ENCODE measurements around the gene SCYL1. TPM values are rescaled to one million over a fixed set of nuclear protein-coding genes. Genes with fewer than 3 reads are reported as not detected.

Gene SCYL1
- polyA plus RNA-seq, 6 donors from 2014 or later, result 21.8 to 40.0 (median 27.2) TPM

DNA sequence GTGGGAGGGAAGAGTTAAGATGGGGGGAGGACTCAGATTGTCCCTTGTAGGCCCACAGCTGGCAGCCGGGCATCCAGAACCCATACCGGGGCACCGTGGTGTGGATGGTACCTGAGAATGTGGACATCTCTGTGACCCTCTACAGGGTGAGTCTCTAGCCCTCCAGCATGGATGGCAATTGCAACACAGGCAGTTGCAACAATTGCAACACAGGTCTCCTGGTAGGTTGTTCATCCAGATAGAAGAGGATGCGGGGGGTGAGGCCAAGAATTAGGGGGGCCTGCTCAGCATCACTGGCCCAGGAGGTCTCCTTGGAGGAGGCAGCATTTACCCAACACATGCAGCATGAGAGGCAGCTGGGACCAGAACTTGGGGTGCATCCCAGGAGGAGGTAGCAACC, 54.4 kb downstream of the SCYL1 start:
- DNase-seq (no peak), ATAC-seq (ENCODE audit: low read depth in 2 of 2) (no peak)
- Mint-ChIP-seq H3K4me1 (peaks cover 34 to 50% (median 47%) of the 10 kb centered on the region in 3 donors), H3K36me3 (peaks cover 0 to 6% of the 10 kb centered on the region in 2 donors), H3K27me3 (no peaks in the 10 kb centered on the region), H3K4me3 (no peak overlapping the region), H3K9me3 (no peaks in the 10 kb centered on the region), H3K27ac (peak overlapping the region in 4 of 6 donors; percentile 19 to 99 (median 89))

GRCh38 chr11:65580031-65580692, 55.3 kb downstream of the SCYL1 start:
- no peaks in the 10 kb centered on the region for H3K9me3 Mint-ChIP-seq
- H3K36me3 Mint-ChIP-seq, result peaks cover 0 to 6% of the 10 kb centered on the region in 2 donors
- no peaks in the 10 kb centered on the region for H3K27me3 Mint-ChIP-seq
- H3K27ac Mint-ChIP-seq, result peak overlapping the region in 3 of 6 donors; percentile 33 to 95 (median 57)
- peaks cover 34 to 45% (median 41%) of the 10 kb centered on the region in 3 donors for H3K4me1 Mint-ChIP-seq
- DNase-seq (no peak), ATAC-seq (ENCODE audit: low read depth in 2 of 2) (no peak)
- peak overlapping the region in 1 of 8 donors; percentile 47 for H3K4me3 Mint-ChIP-seq

DNA sequence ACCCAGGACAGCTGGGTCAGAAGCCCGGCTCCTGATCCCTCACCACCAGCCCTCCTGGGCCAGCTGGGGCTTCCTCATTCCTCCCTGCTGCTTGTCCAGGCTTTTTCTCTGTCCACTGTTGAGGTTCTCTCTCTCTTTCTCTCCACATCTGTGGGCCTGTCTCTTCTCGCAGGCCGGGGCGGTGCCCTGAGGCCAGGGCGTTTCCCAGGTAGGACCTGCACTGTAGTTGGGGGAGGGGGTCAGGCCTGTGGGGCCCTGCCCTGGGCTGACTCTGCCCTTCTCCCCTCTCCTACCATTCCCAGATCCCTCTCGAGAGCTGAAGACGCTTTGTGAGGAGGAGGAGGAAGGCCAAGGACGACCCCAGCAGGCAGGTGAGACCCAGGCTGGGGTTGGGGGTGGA, 55.9 kb downstream of the SCYL1 start:
- Mint-ChIP-seq H3K36me3 (peaks cover 0 to 6% of the 10 kb centered on the region in 2 donors), H3K9me3 (no peaks in the 10 kb centered on the region), H3K4me1 (peaks cover 29 to 40% (median 36%) of the 10 kb centered on the region in 3 donors), H3K4me3 (no peak overlapping the region), H3K27me3 (no peaks in the 10 kb centered on the region), H3K27ac (peak overlapping the region in 3 of 6 donors; percentile 37 to 95 (median 92))
- DNase-seq (no peak), ATAC-seq (ENCODE audit: low read depth in 2 of 2) (no peak)

- Mint-ChIP-seq H3K4me3 (peak overlapping the region in 2 of 8 donors; percentile 2 to 74), H3K27ac (peak overlapping the region in 2 of 6 donors; percentile 58 to 89), H3K36me3 (peaks cover 0 to 6% of the 10 kb centered on the region in 2 donors), H3K4me1 (peaks cover 32 to 44% (median 38%) of the 10 kb centered on the region in 3 donors), H3K27me3 (no peaks in the 10 kb centered on the region), H3K9me3 (no peaks in the 10 kb centered on the region)
- ATAC-seq (ENCODE audit: low read depth in 2 of 2) (no peak), DNase-seq (no peak)
Measured at GRCh38 chr11:65581928-65582327, 57.0 kb downstream of the SCYL1 start.

- no peaks in the 10 kb centered on the region for H3K27me3 Mint-ChIP-seq
- peak overlapping the region in 5 of 6 donors; percentile 47 to 90 (median 56) for H3K27ac Mint-ChIP-seq
- peaks cover 0 to 6% of the 10 kb centered on the region in 2 donors for H3K36me3 Mint-ChIP-seq
- ATAC-seq (ENCODE audit: low read depth in 2 of 2) (no peak), DNase-seq (no peak)
- H3K4me3 Mint-ChIP-seq, result no peak overlapping the region
- peaks cover 35 to 40% (median 40%) of the 10 kb centered on the region in 3 donors for H3K4me1 Mint-ChIP-seq
- no peaks in the 10 kb centered on the region for H3K9me3 Mint-ChIP-seq
Measured at GRCh38 chr11:65583589-65583988, 58.7 kb downstream of the SCYL1 start.

DNA sequence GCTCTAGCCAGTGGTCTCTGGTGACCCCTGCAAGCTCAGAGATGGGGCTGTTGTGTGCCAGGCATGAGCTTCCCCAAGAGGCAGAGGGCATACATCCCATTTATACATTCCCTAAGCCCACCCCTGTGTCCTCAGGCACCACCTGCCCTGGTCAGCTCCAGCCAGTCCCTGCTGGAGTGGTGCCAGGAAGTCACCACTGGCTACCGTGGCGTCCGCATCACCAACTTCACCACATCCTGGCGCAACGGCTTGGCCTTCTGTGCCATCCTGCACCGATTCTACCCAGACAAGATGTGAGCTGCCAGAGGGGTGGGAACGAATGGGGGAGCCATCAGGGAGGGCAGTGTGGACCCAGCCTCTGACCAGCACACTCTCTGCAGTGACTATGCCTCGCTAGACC, 59.2 kb downstream of the SCYL1 start:
- peaks cover 38 to 42% (median 40%) of the 10 kb centered on the region in 3 donors for H3K4me1 Mint-ChIP-seq
- H3K27me3 Mint-ChIP-seq, result no peaks in the 10 kb centered on the region
- no peaks in the 10 kb centered on the region for H3K9me3 Mint-ChIP-seq
- H3K4me3 Mint-ChIP-seq, result peak overlapping the region in 1 of 8 donors; percentile 47
- ATAC-seq (ENCODE audit: low read depth in 2 of 2) (no peak), DNase-seq (no peak)
- peak overlapping the region in 1 of 6 donors; percentile 69 for H3K27ac Mint-ChIP-seq
- peaks cover 0 to 6% of the 10 kb centered on the region in 2 donors for H3K36me3 Mint-ChIP-seq

DNA sequence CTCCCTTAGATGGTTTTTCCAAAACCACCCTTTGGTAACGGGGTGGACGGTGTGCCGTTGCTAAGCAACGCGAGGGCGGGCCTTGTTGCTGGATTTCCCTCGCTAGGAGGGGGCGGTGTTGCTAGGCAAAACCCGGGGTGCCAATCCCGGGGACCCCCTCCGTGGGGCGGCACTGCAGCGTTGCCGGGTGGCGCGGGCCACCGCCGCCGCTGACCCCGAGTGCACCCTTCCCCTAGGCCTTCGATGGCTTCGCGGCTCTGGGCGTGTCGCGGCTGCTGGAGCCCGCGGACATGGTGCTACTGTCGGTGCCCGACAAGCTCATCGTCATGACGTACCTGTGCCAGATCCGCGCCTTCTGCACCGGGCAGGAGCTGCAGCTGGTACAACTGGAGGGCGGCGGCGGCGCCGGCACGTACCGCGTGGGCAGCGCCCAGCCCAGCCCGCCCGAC, 59.9 kb downstream of the SCYL1 start:
- peaks cover 40 to 46% (median 41%) of the 10 kb centered on the region in 3 donors for H3K4me1 Mint-ChIP-seq
- no peak for ATAC-seq (ENCODE audit: low read depth in 2 of 2)
- no peak for DNase-seq
- no peaks in the 10 kb centered on the region for H3K27me3 Mint-ChIP-seq
- peaks cover 0 to 6% of the 10 kb centered on the region in 2 donors for H3K36me3 Mint-ChIP-seq
- H3K9me3 Mint-ChIP-seq, result no peaks in the 10 kb centered on the region
- H3K4me3 Mint-ChIP-seq, result no peak overlapping the region
- H3K27ac Mint-ChIP-seq, result no peak overlapping the region

DNA sequence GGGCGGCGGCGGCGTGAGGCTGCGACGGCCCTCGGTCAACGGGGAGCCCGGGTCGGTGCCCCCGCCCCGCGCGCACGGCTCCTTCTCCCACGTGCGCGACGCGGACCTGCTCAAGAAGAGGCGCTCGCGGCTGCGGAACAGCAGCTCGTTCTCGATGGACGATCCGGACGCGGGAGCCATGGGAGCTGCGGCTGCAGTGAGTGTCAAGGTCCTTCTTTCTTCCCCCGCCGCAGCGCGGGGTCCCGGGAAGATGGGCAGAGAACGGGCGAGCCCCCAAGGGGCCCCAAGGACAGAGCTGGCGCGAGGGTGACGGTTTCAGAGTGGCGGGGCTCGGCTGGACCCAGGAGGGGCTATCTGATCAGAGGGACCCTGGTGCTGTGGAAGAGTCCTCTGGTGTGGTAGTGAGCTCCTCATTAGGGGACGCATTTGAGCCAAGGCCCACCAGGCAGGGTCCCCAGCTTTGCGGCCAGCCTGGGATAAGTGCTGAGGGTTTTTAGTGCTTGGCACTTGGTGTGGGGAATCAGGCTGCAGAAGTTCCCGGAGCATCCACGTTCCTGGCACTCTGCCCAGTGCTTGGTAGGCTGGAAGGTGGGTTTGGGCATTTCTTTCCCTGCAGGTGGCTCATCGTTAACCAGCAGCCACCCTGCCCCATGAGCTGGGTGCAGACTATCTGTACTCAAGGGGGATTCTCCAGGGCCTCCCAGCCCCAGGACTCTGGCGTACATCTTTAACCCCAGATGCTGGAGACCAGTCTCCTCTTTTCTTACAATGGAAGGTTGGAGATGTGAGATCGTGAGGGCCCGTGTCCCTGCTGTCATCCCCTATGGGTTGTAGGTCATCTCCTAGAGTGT, 60.7 kb downstream of the SCYL1 start:
- H3K27ac Mint-ChIP-seq, result peak overlapping the region in 4 of 6 donors; percentile 9 to 95 (median 83)
- peaks cover 0 to 5% of the 10 kb centered on the region in 2 donors for H3K36me3 Mint-ChIP-seq
- H3K27me3 Mint-ChIP-seq, result no peaks in the 10 kb centered on the region
- no peak for DNase-seq
- H3K9me3 Mint-ChIP-seq, result no peaks in the 10 kb centered on the region
- H3K4me3 Mint-ChIP-seq, result peak overlapping the region in 2 of 8 donors; percentile 33 to 47
- ATAC-seq (ENCODE audit: low read depth in 2 of 2), result no peak
- H3K4me1 Mint-ChIP-seq, result peaks cover 40 to 50% (median 45%) of the 10 kb centered on the region in 3 donors

DNA sequence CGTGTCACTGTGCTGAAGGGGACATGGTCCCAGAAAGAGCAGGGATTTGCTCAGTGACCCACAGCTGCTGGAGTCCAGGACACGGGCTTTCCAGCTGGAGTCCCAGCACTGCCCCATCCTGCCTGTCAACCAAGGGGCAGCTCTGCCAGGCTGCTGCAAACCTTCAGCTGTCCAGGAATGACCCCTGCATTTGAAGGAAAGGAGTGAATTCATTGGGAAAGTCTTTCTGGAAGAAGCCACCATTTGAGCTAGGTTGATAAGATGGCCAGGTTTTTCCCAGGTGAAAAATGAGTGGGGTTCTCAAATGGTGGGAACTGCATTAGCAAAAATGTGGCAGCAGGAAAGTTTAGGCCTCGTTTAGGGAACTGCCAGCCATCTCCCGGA, 61.4 kb downstream of the SCYL1 start:
- peaks cover 40 to 50% (median 47%) of the 10 kb centered on the region in 3 donors for H3K4me1 Mint-ChIP-seq
- ATAC-seq (ENCODE audit: low read depth in 2 of 2) (no peak), DNase-seq (no peak)
- no peaks in the 10 kb centered on the region for H3K9me3 Mint-ChIP-seq
- H3K4me3 Mint-ChIP-seq, result peak overlapping the region in 3 of 8 donors; percentile 19 to 47 (median 33)
- no peaks in the 10 kb centered on the region for H3K27me3 Mint-ChIP-seq
- peak overlapping the region in 5 of 6 donors; percentile 9 to 95 (median 93) for H3K27ac Mint-ChIP-seq
- H3K36me3 Mint-ChIP-seq, result no peaks in the 10 kb centered on the region

- Mint-ChIP-seq H3K27me3 (no peaks in the 10 kb centered on the region), H3K36me3 (no peaks in the 10 kb centered on the region), H3K27ac (peak overlapping the region in 5 of 6 donors; percentile 58 to 95 (median 93)), H3K4me3 (peak overlapping the region in 2 of 8 donors; percentile 19 to 76), H3K9me3 (no peaks in the 10 kb centered on the region), H3K4me1 (peaks cover 40 to 50% (median 47%) of the 10 kb centered on the region in 3 donors)
- ATAC-seq (ENCODE audit: low read depth in 2 of 2), result no peak
- DNase-seq, result no peak
Measured at GRCh38 chr11:65586676-65587075, 61.8 kb downstream of the SCYL1 start.

Other genes with a start within 250 kb of the SCYL1 start
- under 1 TPM in 1 of 6 donors, not detected in 5; 0.88 TPM for gene CDC42EP2, start 210.2 kb upstream of the SCYL1 start, polyA plus RNA-seq (ENCODE audit: low read depth in 6 of 6)
- gene DPF2, start 191.2 kb upstream of the SCYL1 start, polyA plus RNA-seq (ENCODE audit: low read depth in 6 of 6), result 100 to 1,000 TPM in 1 of 6 donors, 10 to 100 TPM in 5; 68.1 to 104 (median 91.9) TPM
- gene TIGD3, start 170.3 kb upstream of the SCYL1 start, polyA plus RNA-seq (ENCODE audit: low read depth in 6 of 6), result 1 to 10 TPM; 1.5 to 3.3 (median 1.8) TPM
- 10 to 100 TPM; 10.2 to 35.1 (median 16.2) TPM for gene SLC25A45, start 142.4 kb upstream of the SCYL1 start, polyA plus RNA-seq (ENCODE audit: low read depth in 6 of 6)
- 10 to 100 TPM; 45.3 to 64.6 (median 53.8) TPM for gene FRMD8, start 138.4 kb upstream of the SCYL1 start, polyA plus RNA-seq (ENCODE audit: low read depth in 6 of 6)
- gene NEAT1, start 102.3 kb upstream of the SCYL1 start, polyA plus RNA-seq (ENCODE audit: low read depth in 6 of 6), result 1 to 10 TPM in 5 of 6 donors, under 1 TPM in 1; 0.88 to 4.2 (median 1.2) TPM
- 1,000 to 10,000 TPM; 1,985 to 6,450 (median 3,738) TPM for gene MALAT1, start 26.0 kb upstream of the SCYL1 start, polyA plus RNA-seq (ENCODE audit: low read depth in 6 of 6)
- gene LTBP3, start 33.3 kb downstream of the SCYL1 start, polyA plus RNA-seq (ENCODE audit: low read depth in 6 of 6), result 10 to 100 TPM; 12.5 to 40.5 (median 23.0) TPM
- gene ZNRD2, start 45.4 kb downstream of the SCYL1 start, polyA plus RNA-seq (ENCODE audit: low read depth in 6 of 6), result 10 to 100 TPM; 56.9 to 74.5 (median 69.8) TPM
- 10 to 100 TPM; 44.3 to 82.6 (median 61.8) TPM for gene FAM89B, start 47.5 kb downstream of the SCYL1 start, polyA plus RNA-seq (ENCODE audit: low read depth in 6 of 6)
- 10 to 100 TPM in 4 of 6 donors, 1 to 10 TPM in 2; 5.5 to 18.3 (median 11.6) TPM for gene EHBP1L1, start 51.0 kb downstream of the SCYL1 start, polyA plus RNA-seq (ENCODE audit: low read depth in 6 of 6)
- gene KCNK7, start 70.7 kb downstream of the SCYL1 start, polyA plus RNA-seq (ENCODE audit: low read depth in 6 of 6), result not detected
- gene MAP3K11, start 89.1 kb downstream of the SCYL1 start, polyA plus RNA-seq (ENCODE audit: low read depth in 6 of 6), result 10 to 100 TPM in 4 of 6 donors, 1 to 10 TPM in 2; 9.2 to 20.1 (median 11.9) TPM
- 1 to 10 TPM in 5 of 6 donors, not detected in 1; 1.7 to 5.9 (median 3.0) TPM for gene PCNX3, start 90.7 kb downstream of the SCYL1 start, polyA plus RNA-seq (ENCODE audit: low read depth in 6 of 6)
- 100 to 1,000 TPM; 160 to 404 (median 207) TPM for gene SIPA1, start 113.0 kb downstream of the SCYL1 start, polyA plus RNA-seq (ENCODE audit: low read depth in 6 of 6)
- 10 to 100 TPM; 36.3 to 72.2 (median 48.6) TPM for gene RELA, start 137.8 kb downstream of the SCYL1 start, polyA plus RNA-seq (ENCODE audit: low read depth in 6 of 6)
- gene KAT5, start 187.2 kb downstream of the SCYL1 start, polyA plus RNA-seq (ENCODE audit: low read depth in 6 of 6), result 10 to 100 TPM; 38.9 to 71.8 (median 63.6) TPM
- gene RNASEH2C, start 195.7 kb downstream of the SCYL1 start, polyA plus RNA-seq (ENCODE audit: low read depth in 6 of 6), result 100 to 1,000 TPM in 3 of 6 donors, 10 to 100 TPM in 3; 59.3 to 126 (median 99.1) TPM